GM12872 (cell line): ENCODE results near the gene LCN12.

ENCODE experiments used
- CTCF ChIP-seq: IDR thresholded peaks from 3 replicates; pipeline ENCODE4 v1.5.1; 2011; ENCODE audit warnings: low read depth, mild to moderate bottlenecking, low read length, moderate library complexity; ENCODE audit not compliant: insufficient read depth

LCN12 gene

GRCh38 chr9:136943291-136944211, 8.5 kb upstream of the LCN12 start:
- no peak for TF ChIP-seq CTCF

DNA sequence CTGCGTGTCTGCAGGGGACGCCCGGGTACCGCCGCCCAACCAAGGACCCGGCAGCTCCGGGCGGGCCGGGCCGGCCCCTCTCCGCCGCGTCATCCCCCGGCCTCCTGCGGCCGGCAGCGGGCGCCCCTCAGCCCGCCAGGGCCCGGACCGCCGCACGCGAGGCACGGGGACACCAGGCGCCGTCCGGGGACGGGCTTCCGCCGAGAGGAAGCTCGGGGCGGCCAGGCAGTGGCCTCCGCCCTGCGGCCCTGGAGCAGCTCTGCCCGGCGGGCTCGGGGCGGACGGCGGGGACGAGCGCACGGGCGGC, 7.9 kb upstream of the LCN12 start:
- 0 out of 3 replicates have a peak, but pooled peaks have one; percentile 8 for TF ChIP-seq CTCF

DNA sequence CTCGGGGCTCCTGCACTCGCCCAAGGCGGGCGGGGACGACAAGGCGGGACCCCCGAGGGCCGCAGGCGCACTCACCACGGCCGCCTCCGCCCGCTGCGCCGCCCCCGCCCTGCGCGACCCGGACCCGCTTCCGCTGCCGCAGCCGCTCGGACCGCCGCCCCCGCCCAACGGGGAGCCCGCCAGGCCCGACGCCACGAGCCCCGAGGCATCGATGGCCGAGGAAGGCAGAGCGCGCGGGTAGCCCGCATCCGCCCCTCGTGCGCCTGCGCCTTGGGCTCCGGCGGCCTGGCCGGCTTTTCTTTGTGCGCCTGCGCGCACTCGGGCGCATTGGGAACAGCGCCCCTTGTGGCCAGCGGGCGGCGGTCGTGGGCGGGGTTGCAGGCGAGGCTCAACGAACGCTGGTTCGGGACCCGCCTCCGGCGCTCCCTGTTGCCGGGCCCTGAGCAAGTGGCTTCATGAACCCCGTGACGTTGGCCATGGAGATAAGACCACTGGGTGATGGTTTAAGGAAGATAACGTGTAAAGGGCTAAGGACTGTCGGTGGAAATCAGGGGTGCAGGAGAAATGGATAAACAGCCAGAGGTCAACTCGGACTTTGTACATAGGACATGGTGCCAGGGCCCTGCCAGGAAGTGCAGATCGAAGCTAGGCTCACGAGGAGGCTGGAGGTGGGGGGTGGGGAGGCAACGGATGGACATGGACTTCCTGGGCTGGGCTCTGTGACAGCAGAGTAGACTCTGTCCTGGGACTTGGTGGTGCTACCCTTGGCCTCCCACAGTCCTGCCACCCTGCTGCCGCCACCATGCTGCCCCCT, 7.3 kb upstream of the LCN12 start, which contains the start of the genes C8G and FBXW5:
C8G (plus strand) TSS at position 725 of the 814 bp plus-strand sequence; CDS start at position 803, 78 bp downstream.
FBXW5 (minus strand) TSS at position 220 of the 814 bp plus-strand sequence. CDS start 655 bp downstream, outside the sequence.
- peak; percentile 92 for TF ChIP-seq CTCF

- TF ChIP-seq CTCF: no peak
These were observed 6.5 kb upstream of the LCN12 start for GRCh38 chr9:136945333-136946227.

DNA sequence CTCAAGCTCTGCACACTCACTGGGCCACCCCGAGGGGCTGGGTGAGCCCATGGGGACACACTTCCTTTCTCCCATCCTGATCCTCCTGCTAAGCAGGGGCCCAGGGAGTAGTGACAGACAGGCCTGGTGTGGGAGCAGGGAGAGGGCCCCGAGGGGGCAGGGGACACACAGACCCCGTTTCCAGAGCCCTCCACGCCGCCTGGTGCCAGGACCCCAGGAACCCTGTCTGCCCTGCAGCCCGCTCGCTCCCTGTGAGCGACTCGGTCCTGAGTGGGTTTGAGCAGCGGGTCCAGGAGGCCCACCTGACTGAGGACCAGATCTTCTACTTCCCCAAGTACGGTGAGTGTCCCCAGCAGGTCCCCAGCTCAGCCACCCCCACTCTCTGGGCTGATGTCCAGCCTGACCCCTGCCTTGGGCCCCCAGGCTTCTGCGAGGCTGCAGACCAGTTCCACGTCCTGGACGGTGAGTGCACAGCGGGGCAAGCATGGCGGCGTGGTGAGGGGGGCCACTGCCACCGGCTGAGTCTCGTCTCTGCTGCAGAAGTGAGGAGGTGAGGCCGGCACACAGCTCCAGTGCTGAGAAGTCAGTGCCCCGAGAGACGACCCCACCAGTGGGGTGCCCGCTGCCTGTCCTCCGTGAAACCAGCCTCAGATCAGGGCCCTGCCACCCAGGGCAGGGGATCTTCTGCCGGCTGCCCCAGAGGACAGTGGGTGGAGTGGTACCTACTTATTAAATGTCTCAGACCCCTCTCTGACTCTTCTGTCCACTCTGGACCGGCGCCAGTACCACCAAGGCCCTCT, 5.6 kb upstream of the LCN12 start:
- no peak for TF ChIP-seq CTCF

GRCh38 chr9:136947028-136947891, 4.8 kb upstream of the LCN12 start:
- no peak for TF ChIP-seq CTCF
